Peyer's patch (tissue), 4 donors: ENCODE results near the gene GINS1. TPM values are rescaled to one million over a fixed set of nuclear protein-coding genes. Genes with fewer than 3 reads are reported as not detected.

Experiments used
- DNase-seq, 3 donors: peaks; one replicate each; pipeline ENCODE4 v3.0.0-alpha.2; 2017 to 2019
- H3K27ac ChIP-seq, 4 donors: fragments of 200-600 bp; sonication (generic); one replicate each; pipeline ENCODE4 v1.5.1; 2016 to 2019
- H3K27me3 ChIP-seq, 2 donors: fragments of 200-600 bp; sonication (generic); one replicate each; pipeline ENCODE4 v1.5.1; 2019
- H3K36me3 ChIP-seq, 3 donors: fragments of 200-600 bp; sonication (generic); one replicate each; pipeline ENCODE4 v1.5.1; 2016 to 2019
- H3K4me1 ChIP-seq, 4 donors: fragments of 200-600 bp; sonication (generic); one replicate each; pipeline ENCODE4 v1.5.1; 2016 to 2019
- H3K4me3 ChIP-seq, 4 donors: fragments of 200-600 bp; sonication (generic); 1 replicate in 3 of 4; 2 replicates in 1 of 4; pipeline ENCODE4 v1.5.1; 2016 to 2019; ENCODE audit warnings: mild to moderate bottlenecking in 1 of 4
- H3K9me3 ChIP-seq, 4 donors: fragments of 200-600 bp; sonication (generic); one replicate each; pipeline ENCODE4 v1.5.1; 2016 to 2019; ENCODE audit warnings: mild to moderate bottlenecking in 1 of 4
- CTCF ChIP-seq, 6 experiments: fragments of 450-650 bp in 4 of 6; fragments of 200-600 bp in 2 of 6; sonication (generic) in 1 of 6; IDR thresholded peaks; one replicate each; pipeline ENCODE4 v1.5.1; 2017 to 2019; ENCODE audit warnings: antibody characterized with exemption in 6 of 6, mild to moderate bottlenecking in 3 of 6, moderate library complexity in 1 of 6
- POLR2A ChIP-seq, 2 donors: fragments of 450-650 bp; IDR thresholded peaks; one replicate each; pipeline ENCODE4 v1.5.1; 2017; ENCODE audit warnings: antibody characterized with exemption in 2 of 2, mild to moderate bottlenecking in 2 of 2, moderate library complexity in 2 of 2
- total RNA-seq, 4 donors: library from RNA; depleted of rRNA; stranded (reverse); fragments of >200 nt; gene quantifications; one replicate each; pipeline ENCODE4 v1.1.0, GENCODE V29; 2016

The GINS1 gene
- total RNA-seq, 4 donors from 2014 or later = 0.53 to 14.0 (median 1.4) TPM

- Histone ChIP-seq H3K27me3 (no peaks in the 10 kb centered on the region), H3K27ac (no peak overlapping the region), H3K4me3 (no peak overlapping the region), H3K9me3 (no peaks in the 10 kb centered on the region), H3K36me3 (no peaks in the 10 kb centered on the region), H3K4me1 (no peaks in the 10 kb centered on the region)
- no peak for DNase-seq
- TF ChIP-seq CTCF (IDR thresholded peaks at IDR 0.05) (no peak), POLR2A (IDR thresholded peaks at IDR 0.05) (no peak)
Observed at GRCh38 chr20:25496165-25496967, 88.9 kb downstream of the GINS1 start.

GRCh38 chr20:25496968-25497401 is 89.5 kb downstream of the GINS1 start:
- Histone ChIP-seq H3K9me3 (no peaks in the 10 kb centered on the region), H3K4me1 (no peaks in the 10 kb centered on the region), H3K36me3 (no peaks in the 10 kb centered on the region), H3K27ac (no peak overlapping the region), H3K4me3 (no peak overlapping the region), H3K27me3 (no peaks in the 10 kb centered on the region)
- DNase-seq = no peak
- no peak for TF ChIP-seq CTCF (IDR thresholded peaks at IDR 0.05)
- TF ChIP-seq POLR2A (IDR thresholded peaks at IDR 0.05) = no peak

- H3K27ac ChIP-seq = no peak overlapping the region
- H3K4me1 ChIP-seq = no peaks in the 10 kb centered on the region
- no peaks in the 10 kb centered on the region for H3K36me3 ChIP-seq
Observed at GRCh38 chr20:25497586-25498279, 90.3 kb downstream of the GINS1 start.

More at GRCh38 chr20:25497586-25498279, 90.3 kb downstream of the GINS1 start:
- TF ChIP-seq POLR2A (IDR thresholded peaks at IDR 0.05) (no peak), CTCF (IDR thresholded peaks at IDR 0.05) (no peak)
- no peaks in the 10 kb centered on the region for H3K9me3 ChIP-seq
- DNase-seq = no peak
- no peaks in the 10 kb centered on the region for H3K27me3 ChIP-seq
- no peak overlapping the region for H3K4me3 ChIP-seq

Other genes with a start within 250 kb of the GINS1 start
- gene ENTPD6, start 212.0 kb upstream of the GINS1 start, total RNA-seq = 100 to 1,000 TPM; 122 to 248 (median 213) TPM
- 100 to 1,000 TPM in 2 of 4 donors, 10 to 100 TPM in 2; 88.3 to 154 (median 124) TPM for gene PYGB, start 159.6 kb upstream of the GINS1 start, total RNA-seq
- 10 to 100 TPM; 46.2 to 95.4 (median 73.5) TPM for gene ABHD12, start 16.8 kb upstream of the GINS1 start, total RNA-seq
- gene NINL, start 177.9 kb downstream of the GINS1 start, total RNA-seq = 10 to 100 TPM in 2 of 4 donors, 1 to 10 TPM in 2; 4.0 to 16.5 (median 7.9) TPM
- 1 to 10 TPM; 3.2 to 5.0 (median 3.5) TPM for gene NANP, start 216.3 kb downstream of the GINS1 start, total RNA-seq